Vagina (tissue), 2 donors: Measurements from ENCODE around the gene TRIP10.

Experiments
- CTCF ChIP-seq, 3 experiments: fragments of 450-650 bp in 2 of 3; fragments of 200-600 bp in 1 of 3; sonication (generic) in 1 of 3; IDR thresholded peaks; one replicate each; pipeline ENCODE4 v1.5.1; 2017 to 2019; ENCODE audit warnings: antibody characterized with exemption in 3 of 3, mild to moderate bottlenecking in 2 of 3, moderate library complexity in 2 of 3
- POLR2AphosphoS5 ChIP-seq, 2 donors: sonication (generic); formaldehyde crosslinking; IDR thresholded peaks; one replicate each; pipeline ENCODE4 v1.9.0; 2017; ENCODE audit warnings: antibody characterized with exemption in 2 of 2, mild to moderate bottlenecking in 2 of 2, low read depth in 1 of 2; ENCODE audit not compliant: insufficient read depth in 1 of 2

DNA sequence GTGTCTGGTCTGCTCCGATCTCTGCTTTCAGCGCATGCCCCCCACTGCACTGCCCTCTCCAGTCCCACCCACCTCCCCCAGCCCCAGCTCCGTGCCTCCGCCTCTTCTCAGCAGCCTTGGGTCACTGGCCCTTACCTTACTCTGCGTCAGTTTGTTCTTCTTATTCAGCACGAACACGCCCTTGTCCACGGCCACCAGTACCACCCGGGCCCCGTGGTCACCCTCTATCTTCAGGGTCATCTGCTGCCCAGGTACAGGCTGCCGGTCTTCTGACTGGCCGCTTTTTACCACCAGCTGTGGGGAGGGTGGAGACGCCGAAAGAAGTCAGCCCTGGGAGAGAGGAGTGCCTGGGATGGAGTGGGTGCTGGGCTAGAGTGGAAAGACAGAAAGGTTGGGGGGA, 29.9 kb upstream of the TRIP10 start:
- no peak for TF ChIP-seq CTCF (IDR thresholded peaks at IDR 0.05)
- TF ChIP-seq POLR2AphosphoS5 (IDR thresholded peaks at IDR 0.05; ENCODE audit: insufficient read depth in 1 of 2, low read depth in 1 of 2): no peak
